NCI-H2227 treated with DMSO at 0.1 percent for 48 hours (cell line): Measurements from ENCODE around the gene SLC25A41.
"Not testable (repeated sequence)": the region's sequence is repeated elsewhere in the genome, so short reads cannot be mapped to it uniquely, and the experiment has no call there.

Experiments used
- DNase-seq: peaks from one replicate; lab custom pipeline; 2025; lab: John Stamatoyannopoulos, UW

The SLC25A41 gene

DNA sequence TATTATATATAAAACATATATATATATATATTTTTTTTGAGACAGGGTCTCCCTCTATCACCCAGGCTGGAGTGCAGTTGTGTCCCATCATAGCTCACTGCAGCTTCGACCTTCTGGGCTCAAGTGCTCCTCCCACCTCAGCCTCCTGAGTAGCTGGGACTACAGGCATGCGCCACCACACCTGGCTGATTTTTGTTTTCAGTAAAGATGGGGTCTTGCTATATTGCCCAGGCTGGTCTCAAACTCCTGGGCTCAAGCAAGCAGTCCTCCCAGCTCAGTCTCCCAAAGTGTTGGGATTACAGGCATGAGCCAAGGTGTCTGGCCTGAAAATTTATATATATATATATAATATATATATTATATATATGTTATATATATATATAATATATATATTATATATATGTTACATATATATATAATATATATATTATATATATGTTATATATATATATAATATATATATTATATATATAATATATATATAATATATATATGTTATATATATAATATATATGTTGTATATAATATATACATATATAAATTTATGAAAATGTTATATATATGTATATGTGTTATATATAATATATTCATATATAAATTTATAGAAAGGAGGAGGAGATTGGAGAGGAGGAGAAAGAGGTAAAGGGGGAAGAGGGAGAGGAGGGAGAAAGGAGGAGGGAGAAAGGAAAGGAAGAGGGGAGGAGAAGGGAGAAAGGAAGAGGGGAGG is 4.7 kb downstream of the SLC25A41 start:
- not testable (repeated sequence) for DNase-seq

- no peak for DNase-seq
These were observed 6.4 kb downstream of the SLC25A41 start for GRCh38 chr19:6427131-6427530.

DNA sequence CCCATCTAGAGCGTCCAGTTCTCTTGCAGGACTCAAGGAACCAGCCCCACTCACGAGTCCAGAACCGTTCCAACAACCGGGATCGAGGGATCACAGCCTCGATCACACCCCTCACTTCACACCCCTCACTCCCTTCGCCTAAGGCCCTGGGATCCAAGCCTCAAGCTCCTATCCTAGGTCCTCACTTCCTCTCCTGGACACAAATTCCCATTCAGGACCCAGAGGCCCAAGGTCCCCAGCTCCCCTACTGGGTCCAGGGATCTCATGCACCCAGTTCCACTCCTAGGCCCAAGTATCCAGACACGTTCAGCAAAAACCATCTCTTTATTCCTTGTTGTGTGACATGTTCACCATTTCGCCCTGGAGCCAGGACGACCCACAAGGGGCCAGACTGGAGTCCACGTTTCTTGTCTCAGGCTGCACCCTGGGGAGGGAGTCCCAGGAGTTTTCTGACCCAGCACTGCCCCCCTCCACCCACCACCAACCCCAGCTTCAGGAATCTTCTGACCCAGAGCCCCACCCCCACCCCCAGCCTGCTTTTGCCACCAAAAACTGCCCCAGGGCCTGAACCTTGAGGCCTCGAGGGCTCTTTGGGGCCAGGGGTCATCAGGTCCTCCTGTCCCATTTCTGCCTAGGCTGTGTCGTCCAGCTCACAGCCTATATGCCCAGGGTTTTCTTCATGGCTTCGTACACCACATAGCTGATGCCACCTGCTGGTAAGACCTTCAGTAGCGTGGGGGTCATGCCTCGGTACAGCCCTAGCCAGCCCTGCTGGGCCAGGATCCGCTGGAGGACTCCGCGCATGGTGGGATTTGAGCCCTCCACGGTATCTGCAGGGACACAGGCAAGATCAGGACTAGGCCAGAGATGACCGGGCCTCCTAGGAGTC is 7.6 kb downstream of the SLC25A41 start:
- DNase-seq, result no peak

- DNase-seq, result peak; percentile 99
These were observed 8.4 kb downstream of the SLC25A41 start for GRCh38 chr19:6424939-6425731.

DNA sequence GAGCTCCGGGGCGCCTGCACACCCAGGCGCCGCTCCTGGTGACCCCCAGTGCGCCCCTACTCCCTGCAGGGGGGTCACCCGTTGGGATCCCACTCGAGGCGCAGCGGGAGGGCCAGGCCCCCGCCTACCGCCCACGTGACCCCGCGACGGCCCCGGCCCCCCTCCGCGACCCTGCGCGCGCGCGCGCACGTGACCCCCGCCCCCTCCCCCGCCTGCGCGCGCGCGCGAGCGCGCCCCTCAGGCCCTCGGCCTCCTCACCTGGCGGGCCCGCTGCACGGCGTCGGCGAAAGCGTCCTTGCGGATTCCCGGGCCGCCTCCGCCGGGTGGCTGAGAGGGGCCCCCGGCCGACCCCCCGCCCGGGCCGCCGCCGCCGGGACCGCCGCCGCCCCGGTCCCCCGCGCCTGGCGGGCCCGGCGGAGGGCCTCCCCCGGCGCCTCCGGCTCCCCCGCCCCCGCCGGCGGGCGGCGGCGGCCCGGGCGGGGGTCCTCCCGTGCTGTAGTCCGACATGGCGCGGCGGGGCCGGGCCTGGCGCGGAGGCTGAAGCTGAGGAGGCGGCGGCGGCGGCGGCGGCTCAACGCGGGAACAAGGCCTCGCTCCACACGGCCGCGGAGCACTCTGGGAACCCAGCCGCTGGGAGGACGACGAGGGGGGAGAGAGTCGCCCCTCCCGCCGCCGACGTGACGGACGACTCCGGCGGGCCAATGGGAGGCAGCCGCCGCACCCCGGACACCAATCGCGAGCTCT is 9.2 kb downstream of the SLC25A41 start, which contains the start of gene KHSRP:
Gene KHSRP (minus strand): TSS at position 617 of the 744 bp plus-strand sequence. CDS start 110 bp downstream, at position 507.
- DNase-seq, result no peak

DNA sequence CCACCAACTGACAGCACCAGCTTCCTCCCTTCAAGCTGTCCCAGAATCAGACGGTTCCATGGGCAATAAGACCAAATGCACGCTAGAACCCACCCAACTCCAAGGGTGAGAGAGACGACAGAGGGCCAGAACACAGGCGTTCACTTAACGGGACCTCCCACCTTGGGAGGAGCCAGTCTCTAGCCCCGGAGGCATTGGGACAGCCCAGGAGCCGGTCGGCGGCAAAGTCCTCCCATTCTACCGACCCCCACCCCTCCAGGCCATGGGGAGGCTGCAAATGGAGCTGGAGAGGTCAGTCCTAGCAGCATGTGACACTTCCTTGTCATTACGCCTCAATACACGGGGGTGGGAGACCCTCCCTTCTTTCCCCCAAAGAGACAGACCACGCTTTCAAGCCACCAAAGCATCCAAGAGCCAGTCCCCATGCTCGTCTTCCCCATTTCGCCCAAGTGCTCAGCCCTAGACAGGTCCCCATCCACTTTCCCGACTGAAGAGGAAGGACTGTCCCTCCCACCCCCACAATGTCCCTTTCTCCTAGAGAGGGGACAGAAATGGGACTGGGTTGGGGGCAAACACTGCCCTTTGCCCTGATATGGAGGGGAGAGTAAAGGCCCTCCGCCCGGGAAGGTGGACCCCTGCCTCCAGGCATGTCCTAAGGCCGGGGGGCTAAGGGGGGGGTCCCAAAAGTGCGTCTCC is 9.9 kb downstream of the SLC25A41 start:
- DNase-seq, result peak; percentile 8

GRCh38 chr19:6421075-6422014 is 12.2 kb downstream of the SLC25A41 start:
- no peak for DNase-seq

- DNase-seq, result no peak
These were observed 15.0 kb downstream of the SLC25A41 start for GRCh38 chr19:6418562-6418932.

GRCh38 chr19:6417713-6418561 is 15.6 kb downstream of the SLC25A41 start:
- no peak for DNase-seq

DNA sequence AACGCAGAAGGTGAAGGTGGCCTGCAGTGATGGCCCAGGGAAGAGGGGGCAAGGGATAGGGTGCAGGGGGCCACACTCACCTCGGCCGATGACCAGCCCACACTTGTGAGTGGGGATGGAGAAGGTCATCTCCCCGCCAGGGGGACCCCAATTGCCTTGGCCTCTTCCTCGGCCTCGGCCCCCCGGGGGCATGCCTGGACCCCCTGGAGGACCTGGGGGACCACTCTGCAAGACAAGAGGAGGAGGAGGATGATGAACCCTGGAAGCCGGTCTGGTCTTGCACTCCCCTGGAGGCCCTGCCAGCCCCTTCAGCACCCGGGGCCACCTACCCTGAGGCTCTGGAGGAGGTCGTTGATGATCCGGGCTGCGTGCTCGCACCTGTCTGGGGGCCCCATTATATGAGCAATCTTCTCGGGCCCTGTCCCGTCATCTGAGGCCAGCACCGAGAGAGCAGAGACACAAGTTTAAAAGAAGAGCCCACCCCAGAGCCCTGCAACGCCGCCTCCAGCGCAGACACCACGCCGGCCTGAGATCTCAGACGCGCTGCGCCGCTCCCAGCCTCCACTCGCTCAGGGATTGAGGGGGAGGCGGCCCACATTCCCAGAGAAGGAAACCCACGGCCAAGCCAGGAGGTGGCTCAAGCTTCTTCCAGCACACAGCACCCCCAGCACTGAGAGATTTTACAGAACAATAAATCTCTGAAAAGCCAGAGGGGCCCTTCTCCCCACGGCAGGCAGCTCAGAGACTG is 16.7 kb downstream of the SLC25A41 start:
- no peak for DNase-seq

- no peak for DNase-seq
These were observed 17.9 kb downstream of the SLC25A41 start for GRCh38 chr19:6415591-6416190.

GRCh38 chr19:6414793-6415590 is 18.6 kb downstream of the SLC25A41 start:
- DNase-seq, result no peak

GRCh38 chr19:6413721-6414643 is 19.6 kb downstream of the SLC25A41 start:
- no peak for DNase-seq

DNA sequence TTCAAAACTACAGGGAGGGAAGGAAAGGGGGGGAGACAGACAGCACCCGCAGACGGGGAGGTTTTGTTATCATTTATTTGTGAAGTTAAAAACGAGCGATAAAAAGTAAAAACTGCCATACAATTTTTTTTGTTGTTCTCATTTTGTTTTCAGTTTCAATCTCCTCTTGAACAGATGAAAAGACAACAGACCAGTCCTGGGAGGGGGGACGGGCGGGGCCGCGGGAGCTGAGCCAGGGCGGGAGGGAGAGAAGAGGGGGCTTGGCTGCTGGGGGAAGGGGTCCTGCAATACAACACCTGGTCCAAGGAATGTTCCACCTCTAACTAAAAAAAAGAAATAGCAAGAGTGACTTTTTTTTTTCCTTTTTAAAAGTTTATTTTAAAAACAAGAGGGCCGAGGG is 20.3 kb downstream of the SLC25A41 start:
- no peak for DNase-seq

- DNase-seq, result no peak
These were observed 21.0 kb downstream of the SLC25A41 start for GRCh38 chr19:6412447-6413091.
